Loucy (cell line): Measurements from ENCODE around the gene AHR.

Experiments used
- H2AFZ ChIP-seq: fragments of 200-600 bp; sonication (generic); 2 replicates; pipeline ENCODE4 v1.6.0; 2016; ENCODE audit warnings: antibody characterized with exemption, mild to moderate bottlenecking, low read length, moderate library complexity
- H3F3A ChIP-seq: fragments of 200-600 bp; 2 replicates; pipeline ENCODE4 v1.6.0; 2016; ENCODE audit warnings: antibody characterized with exemption, low read depth, mild to moderate bottlenecking
- H3K27me3 ChIP-seq: fragments of 200-600 bp; sonication (generic); 2 replicates; pipeline ENCODE4 v1.6.1; 2014; ENCODE audit warnings: low read length, mild to moderate bottlenecking; ENCODE audit not compliant: insufficient read depth, poor library complexity, severe bottlenecking
- H3K36me3 ChIP-seq: fragments of 200-600 bp; sonication (generic); 2 replicates; pipeline ENCODE4 v1.6.1; 2016; ENCODE audit warnings: low read length; ENCODE audit not compliant: insufficient read depth
- H3K4me1 ChIP-seq: fragments of 200-600 bp; sonication (generic); 2 replicates; pipeline ENCODE4 v1.5.1; 2014; ENCODE audit warnings: low read length, mild to moderate bottlenecking; ENCODE audit not compliant: insufficient read depth, poor library complexity, severe bottlenecking
- H3K4me2 ChIP-seq: fragments of 200-600 bp; sonication (generic); 2 replicates; pipeline ENCODE4 v1.6.0; 2014; ENCODE audit warnings: antibody characterized with exemption, low read length, low read depth, mild to moderate bottlenecking; ENCODE audit not compliant: poor library complexity, severe bottlenecking
- H3K4me3 ChIP-seq: fragments of 200-600 bp; sonication (generic); 2 replicates; pipeline ENCODE4 v1.5.1; 2014; ENCODE audit warnings: low read length, mild to moderate bottlenecking, mixed read lengths; ENCODE audit not compliant: poor library complexity, severe bottlenecking
- H3K79me2 ChIP-seq: fragments of 200-600 bp; sonication (generic); 2 replicates; pipeline ENCODE4 v1.6.1; 2014; ENCODE audit warnings: low read length; ENCODE audit not compliant: insufficient read depth
- H3K9ac ChIP-seq: fragments of 200-600 bp; sonication (generic); 2 replicates; pipeline ENCODE4 v1.6.0; 2014; ENCODE audit warnings: mild to moderate bottlenecking, low read depth, low read length, moderate library complexity; ENCODE audit not compliant: poor library complexity, severe bottlenecking
- H3K9me2 ChIP-seq: fragments of 200-600 bp; sonication (generic); replicated peaks from 2 replicates; pipeline ENCODE4 v1.6.1; 2016; ENCODE audit warnings: low read depth, low read length, mixed read lengths
- H3K9me3 ChIP-seq: fragments of 200-600 bp; sonication (generic); 2 replicates; pipeline ENCODE4 v1.6.1; 2014; ENCODE audit warnings: mild to moderate bottlenecking, antibody characterized with exemption, low read length, low read depth; ENCODE audit not compliant: insufficient read depth
- H4K20me1 ChIP-seq: fragments of 200-600 bp; sonication (generic); 2 replicates; pipeline ENCODE4 v1.6.0; 2014; ENCODE audit warnings: antibody characterized with exemption, low read length, mild to moderate bottlenecking; ENCODE audit not compliant: insufficient read depth, poor library complexity, severe bottlenecking
- CTCF ChIP-seq: fragments of 200-600 bp; sonication (generic); conservative IDR thresholded peaks from 2 replicates; pipeline ENCODE4 v1.5.1; 2014; ENCODE audit warnings: mild to moderate bottlenecking, antibody characterized with exemption, low read length
- EZH2phosphoT487 ChIP-seq: fragments of 200-600 bp; IDR thresholded peaks from 2 replicates; pipeline ENCODE4 v1.6.1; 2018; ENCODE audit warnings: antibody characterized with exemption, mild to moderate bottlenecking, moderate library complexity, borderline replicate concordance

AHR gene

GRCh38 chr7:17300012-17300411, 1.6 kb downstream of the AHR start:
- TF ChIP-seq EZH2phosphoT487 (no peak), CTCF (no peak)
- Histone ChIP-seq H3K9me2 (no peaks in the 10 kb centered on the region), H3K4me2 (peak overlapping the region; percentile 48), H3K4me3 (peak overlapping the region; percentile 68), H3K4me1 (peaks cover 29% of the 10 kb centered on the region), H2AFZ (peak overlapping the region; percentile 56), H3K9ac (peak overlapping the region; percentile 55), H3K27me3 (no peaks in the 10 kb centered on the region), H3F3A (no peaks in the 10 kb centered on the region), H3K36me3 (no peaks in the 10 kb centered on the region), H4K20me1 (no peaks in the 10 kb centered on the region), H3K79me2 (no peaks in the 10 kb centered on the region), H3K9me3 (no peaks in the 10 kb centered on the region)

- Histone ChIP-seq H3K27me3 (no peaks in the 10 kb centered on the region), H3K9ac (peak overlapping the region; percentile 55), H4K20me1 (no peaks in the 10 kb centered on the region), H3F3A (no peaks in the 10 kb centered on the region), H3K4me1 (peaks cover 28% of the 10 kb centered on the region), H3K9me3 (no peaks in the 10 kb centered on the region), H3K4me3 (peak overlapping the region; percentile 68), H3K79me2 (no peaks in the 10 kb centered on the region), H3K9me2 (no peaks in the 10 kb centered on the region), H2AFZ (peak overlapping the region; percentile 56; the same call in 1 of the 2 replicates), H3K36me3 (no peaks in the 10 kb centered on the region), H3K4me2 (peak overlapping the region; percentile 48)
- TF ChIP-seq CTCF, result no peak
- no peak for TF ChIP-seq EZH2phosphoT487
These were observed 2.0 kb downstream of the AHR start for GRCh38 chr7:17300437-17300836.

- Histone ChIP-seq H3K9me3 (no peaks in the 10 kb centered on the region), H3K4me1 (peaks cover 27% of the 10 kb centered on the region), H3K79me2 (no peaks in the 10 kb centered on the region), H3F3A (no peaks in the 10 kb centered on the region), H3K9me2 (no peaks in the 10 kb centered on the region), H2AFZ (no peak overlapping the region), H3K36me3 (no peaks in the 10 kb centered on the region), H3K4me2 (peak overlapping the region; percentile 52), H3K9ac (no peak overlapping the region), H4K20me1 (no peaks in the 10 kb centered on the region), H3K27me3 (no peaks in the 10 kb centered on the region), H3K4me3 (peak overlapping the region; percentile 24)
- TF ChIP-seq EZH2phosphoT487 (no peak), CTCF (peak; percentile 80)
These were observed 3.3 kb downstream of the AHR start for GRCh38 chr7:17301471-17302456.
